Activated T-helper 1 cell treated with Interleukin-2 at 50 U/mL for 16 hours (primary cell): ENCODE measurements around the gene MAP1B.

Experiments
- DNase-seq: peaks from one replicate; pipeline ENCODE4 v3.0.0-alpha.2; 2020; ENCODE audit warnings: low read depth

Gene MAP1B

DNA sequence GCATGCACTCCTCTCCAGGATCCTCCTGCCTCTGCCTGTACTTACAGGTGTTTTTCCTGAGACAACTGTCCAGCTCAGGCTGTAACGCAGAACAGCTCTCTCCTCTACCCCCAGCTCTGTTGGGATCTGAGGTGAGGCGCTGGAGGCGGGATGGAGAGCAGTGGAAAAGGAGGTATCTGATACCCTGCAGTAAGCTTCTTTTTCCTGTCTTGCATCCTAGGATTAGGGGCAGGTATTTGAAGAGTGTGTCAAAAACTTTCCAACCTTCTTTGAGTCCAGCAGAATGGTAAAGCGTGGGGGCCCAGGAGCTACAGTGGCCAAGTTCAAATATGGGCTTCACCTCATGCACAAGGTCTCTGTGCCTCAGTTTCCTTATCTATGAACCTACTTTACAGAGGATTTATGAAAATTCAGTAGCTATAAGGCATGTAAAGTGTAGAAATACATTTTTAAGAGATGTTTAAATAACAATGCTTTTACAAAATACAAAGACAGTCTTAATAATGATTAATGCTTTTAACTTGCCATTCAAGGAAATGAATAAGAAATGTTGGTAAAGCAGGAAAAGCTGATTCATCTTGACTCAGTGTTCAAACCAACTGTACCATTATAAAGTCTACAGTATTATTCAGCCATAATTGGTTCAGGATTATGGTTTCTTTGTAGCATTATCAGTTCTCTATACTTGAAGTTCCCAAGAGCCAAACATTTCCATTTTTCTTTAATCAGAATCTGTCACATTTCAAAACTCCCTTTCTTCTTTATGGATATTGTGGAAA, 26.1 kb downstream of the MAP1B start:
- DNase-seq, result no peak

DNA sequence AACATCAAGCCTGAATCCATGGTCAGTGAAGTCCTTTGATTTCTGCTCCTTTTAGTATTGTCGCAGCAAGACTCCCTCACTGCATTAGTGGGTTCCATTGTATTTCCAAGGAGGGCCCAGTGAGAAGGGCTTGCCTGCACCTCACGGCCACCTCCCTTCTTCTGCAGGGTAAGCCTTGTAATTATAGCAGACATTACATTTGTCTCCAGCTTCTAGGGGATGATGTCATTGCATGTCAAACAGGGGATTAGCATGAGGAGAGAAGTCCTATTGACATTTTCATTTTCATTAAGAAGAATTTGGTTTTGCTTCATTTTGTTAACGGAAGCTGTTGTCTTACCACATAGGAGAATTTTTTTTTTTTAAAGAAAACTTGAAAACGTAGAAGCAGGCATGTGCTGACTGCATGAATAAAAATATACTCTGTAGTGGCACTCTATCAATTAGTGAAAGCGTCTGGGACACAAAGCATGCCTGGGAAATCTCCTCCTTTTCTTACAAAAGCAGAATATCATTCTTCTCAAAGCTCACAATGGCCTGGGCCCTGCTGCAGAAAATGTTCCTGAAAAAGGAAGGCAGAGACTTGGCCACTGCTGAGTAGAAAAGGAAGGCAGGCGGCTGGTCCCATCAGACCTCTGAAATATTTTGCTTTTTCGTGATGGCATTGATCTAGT, 27.1 kb downstream of the MAP1B start:
- no peak for DNase-seq

DNA sequence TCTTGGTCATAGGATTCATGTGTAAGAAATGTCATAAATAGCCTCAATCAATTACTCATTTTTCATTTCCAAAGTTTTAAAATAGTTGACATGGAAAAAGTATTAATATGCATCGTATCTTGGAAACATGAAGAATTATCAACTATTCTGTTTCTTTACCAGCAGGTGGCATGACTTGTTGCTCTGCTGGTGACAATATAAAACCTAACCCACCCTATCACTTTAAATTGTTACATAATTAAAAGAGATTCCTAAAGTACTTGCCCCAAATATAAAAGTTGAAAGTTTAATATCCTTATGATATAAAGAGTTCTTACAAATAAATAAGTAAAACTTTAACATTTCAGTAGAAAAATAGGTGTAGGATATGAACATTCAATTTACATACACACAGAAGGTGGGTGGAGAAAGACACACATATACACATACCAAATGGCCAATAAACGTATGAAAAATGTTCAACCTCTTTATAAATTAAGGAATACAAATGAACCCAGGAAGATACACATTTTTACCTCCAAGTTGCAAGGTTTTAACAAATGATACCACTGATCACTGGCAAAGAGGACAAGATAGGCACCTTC, 30.6 kb downstream of the MAP1B start:
- no peak for DNase-seq

DNA sequence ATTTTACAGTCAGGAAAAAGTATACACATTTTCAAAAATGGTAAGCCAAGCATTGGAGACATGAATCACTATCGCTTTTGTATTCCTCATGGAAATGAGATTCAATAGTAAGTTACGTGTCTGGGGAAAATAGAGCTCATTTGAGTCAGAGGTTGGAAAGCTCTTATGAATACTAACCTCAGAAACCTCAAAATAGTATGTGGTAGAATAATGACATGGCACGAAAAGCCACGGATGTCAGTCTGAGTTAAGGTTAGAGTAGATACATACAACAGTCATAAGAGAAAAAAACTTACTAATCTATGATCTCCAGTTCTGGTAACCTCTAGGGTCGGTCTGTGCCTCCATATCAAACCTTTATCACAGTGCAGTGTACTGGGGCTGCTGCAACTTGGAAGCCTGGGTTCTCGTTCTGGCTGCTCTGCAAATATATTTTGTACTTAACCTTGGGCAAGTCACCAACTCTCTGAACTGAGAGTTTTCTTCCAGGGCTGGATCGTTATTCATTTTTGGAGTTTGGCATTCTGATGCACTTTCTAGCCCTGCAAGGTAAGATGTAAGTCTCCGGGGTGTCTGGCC, 31.8 kb downstream of the MAP1B start:
- DNase-seq, result no peak

DNA sequence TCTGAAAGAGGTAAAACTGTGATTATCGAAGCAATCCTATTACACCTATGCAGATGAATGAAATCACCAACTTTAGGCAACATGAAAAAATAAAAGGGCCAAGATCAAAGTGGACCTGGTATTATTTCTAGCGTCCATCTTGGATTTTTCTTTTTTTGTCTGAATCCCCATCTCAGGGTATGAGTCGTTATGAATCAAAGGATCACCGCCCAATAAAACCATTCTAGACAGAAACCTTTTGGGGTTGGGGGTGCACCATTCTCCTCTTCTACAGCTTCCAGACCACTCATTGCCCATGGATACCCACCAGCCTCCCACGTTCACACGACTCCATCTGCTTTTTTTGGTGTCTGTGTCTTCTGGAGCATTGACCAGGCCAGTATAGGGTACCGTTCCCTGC, 33.4 kb downstream of the MAP1B start:
- DNase-seq, result no peak

DNA sequence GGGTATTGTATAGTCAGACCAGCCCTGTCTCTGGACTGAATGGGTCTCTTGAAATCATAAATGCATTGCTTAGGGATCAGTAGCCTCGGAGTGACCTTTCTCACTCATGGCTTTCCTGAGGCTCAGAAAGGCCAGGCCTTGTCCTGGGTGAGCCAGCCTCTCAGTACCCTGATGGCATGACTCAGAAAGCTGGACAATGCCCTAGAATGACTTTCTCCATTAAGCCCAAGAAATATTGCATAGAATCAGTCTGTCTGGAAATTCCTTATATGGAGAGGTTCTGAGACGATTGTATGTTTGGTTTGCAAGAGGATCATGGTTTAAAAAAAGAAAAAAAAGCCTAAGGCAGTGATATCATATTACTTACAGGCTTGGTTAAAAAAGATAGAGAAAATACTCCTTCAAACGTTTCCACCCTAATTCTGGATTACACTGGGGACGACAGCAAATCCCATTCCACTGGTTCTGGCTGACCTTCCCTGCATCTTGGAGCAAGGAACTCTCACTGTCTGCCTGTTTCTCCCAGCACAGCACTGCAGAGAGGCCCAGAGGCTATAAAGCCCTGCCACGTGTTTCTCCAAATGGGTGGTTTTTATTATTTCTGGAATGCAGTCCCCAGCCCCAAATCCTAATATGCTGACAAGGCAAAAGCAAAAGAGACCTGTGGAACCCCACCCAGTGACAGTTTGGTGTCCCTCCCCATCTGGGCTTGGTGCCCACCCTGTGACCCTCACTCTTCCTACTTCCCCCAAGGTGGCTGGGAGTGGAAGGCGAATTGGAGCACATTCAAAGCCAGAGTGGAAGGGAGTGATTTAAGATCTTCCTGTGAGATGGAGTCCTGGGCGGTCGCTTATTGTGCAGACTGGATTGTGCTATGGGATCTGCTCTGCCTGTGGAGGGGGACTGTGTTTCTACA, 34.4 kb downstream of the MAP1B start:
- no peak for DNase-seq

DNA sequence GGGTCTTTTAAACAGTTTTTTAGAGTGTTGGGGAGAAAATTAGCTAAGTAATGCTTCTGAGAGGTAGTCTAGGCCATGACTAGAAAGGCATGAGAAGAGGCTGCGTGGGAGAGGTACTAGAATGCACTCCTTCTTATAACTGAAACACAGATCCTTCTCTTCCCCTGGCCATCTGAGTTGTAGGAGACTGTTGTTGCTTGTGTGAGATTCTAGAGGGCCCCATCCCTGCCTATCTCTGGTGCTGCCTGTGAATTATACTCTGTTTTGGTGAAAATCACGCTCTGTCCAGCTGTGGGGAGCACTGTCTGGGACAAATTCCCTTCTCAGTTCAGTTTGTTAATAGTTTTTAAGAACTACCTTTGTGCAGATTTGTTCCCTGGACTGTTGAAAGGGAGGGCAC, 37.5 kb downstream of the MAP1B start:
- no peak for DNase-seq

DNA sequence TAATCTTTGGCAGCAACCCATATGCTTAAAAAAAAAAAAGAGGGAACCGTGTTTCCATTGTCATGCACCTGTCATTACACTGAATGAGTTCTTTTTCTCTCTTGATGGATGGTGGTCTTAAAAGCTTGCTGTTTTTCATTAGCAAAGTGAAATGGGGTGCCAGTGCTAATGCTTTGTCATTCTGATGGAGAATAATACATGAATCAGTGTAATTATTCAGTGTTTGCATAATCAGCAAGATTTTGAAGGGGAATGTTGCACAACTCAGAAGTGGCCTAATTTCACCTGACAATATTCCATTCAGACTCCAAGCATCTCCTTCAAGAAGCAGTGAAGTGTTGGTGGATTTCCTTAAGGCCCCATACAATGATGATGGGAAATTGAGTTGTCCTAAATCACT, 38.1 kb downstream of the MAP1B start:
- no peak for DNase-seq

DNA sequence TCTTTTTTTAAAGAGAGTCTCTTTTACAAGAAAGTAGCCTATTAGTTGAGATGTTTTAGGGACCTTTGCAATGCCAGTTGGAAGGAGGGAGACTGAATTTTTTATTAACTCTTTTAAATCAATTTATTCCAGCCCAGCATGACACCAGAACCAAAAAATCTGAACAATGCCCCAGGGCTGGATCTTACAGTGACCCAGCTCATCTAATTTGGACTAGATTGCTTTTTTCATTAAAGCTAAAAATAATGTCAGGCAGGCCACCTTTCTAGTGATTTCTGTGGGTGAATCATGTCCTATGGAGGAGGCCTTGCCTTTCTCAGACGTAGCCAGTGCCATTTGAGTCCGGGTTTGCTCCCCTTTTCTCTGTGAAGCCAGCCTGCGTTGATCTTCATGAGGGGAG, 38.8 kb downstream of the MAP1B start:
- DNase-seq, result no peak

DNA sequence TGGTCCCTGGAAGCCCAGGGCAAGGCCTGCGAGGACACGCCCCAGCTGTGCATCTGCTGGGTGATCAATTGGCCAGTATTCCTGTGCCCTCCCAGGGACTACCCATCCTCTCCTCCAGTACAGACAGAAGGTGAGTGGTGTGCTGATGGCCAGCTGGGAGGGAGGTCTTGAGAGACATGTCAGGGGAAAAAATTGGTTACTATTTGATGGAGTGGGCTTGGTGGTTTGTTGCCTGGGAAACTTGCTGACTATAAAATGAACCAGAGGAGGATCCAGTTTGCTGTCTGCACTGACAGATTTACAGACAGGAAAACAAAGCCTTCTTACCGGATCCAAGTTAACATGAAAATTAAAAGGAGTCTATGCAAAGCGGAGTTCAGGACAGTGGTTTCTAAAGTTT, 40.3 kb downstream of the MAP1B start:
- DNase-seq, result no peak

DNA sequence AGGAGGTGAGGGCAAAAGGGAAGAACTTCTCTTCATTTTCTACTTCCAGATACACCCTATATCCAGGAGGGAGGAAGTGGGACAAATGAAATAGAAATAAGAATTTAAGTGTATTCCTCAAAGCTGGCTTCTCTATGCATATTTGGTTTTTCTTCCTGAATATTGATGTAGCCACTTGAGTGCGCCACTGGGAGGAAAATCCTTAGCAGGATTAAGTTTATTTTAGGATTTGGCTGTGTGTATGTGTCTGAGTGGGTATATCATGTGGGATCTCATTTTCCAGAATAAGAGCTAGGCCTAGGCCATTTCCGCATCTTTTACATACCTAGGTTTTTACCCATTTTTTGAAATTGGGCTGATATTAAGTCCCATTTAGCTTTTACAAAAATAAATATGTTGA, 42.5 kb downstream of the MAP1B start:
- DNase-seq, result no peak

DNA sequence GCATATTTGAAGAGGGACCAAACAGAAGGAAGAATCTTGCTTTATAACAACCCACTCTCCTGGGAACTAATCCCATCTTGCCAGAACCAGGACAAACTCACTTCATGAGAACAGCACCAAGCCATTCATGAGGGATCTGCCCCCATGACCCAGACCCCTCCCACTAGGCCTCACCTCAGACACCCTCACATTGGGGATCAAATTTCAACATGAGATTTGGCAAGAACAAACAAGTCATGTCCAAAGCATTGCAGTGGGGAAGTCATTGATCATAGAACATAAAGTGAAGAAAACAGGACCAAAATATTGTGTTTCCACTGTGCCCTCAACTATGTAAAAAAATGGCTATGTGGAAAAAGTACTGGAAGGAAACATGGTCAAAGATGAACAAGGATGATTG, 43.9 kb downstream of the MAP1B start:
- no peak for DNase-seq

DNA sequence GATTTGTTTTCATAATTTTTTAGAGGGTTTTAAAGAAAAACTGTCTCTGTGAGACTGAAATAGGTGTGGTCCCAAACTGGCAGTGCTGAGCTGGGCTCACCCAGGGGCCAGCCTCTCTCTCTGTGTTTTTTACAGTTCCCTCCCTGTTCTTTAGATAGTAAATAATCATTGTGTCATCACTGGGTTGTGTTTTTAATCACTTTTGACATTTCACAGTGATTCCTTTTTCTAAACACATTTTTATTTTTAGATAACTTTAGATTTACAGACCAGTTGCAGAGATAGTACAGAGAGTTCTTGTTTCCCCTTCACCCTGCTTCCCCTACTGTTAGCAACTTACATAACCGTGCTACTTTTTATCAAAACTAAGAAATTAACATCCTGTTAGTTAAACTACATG, 44.4 kb downstream of the MAP1B start:
- no peak for DNase-seq

DNA sequence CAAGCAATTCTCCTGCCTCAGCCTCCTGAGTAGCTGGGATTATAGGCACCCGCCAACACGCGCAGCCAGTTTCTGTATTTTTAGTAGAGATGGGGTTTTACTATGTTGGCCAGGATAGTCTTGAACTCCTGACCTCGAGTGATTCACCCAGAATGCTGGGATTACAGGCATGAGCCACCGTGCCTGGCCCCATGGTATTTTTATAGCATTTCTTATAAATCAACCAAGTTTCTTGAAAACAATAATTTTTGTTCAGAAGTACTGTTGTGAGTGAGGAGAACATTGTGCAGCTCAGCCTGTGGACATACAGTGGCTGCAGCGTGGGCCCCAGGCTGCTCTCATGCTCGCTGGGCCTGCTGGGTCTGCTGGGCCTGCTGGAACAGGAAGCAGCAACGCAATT, 45.3 kb downstream of the MAP1B start:
- no peak for DNase-seq

DNA sequence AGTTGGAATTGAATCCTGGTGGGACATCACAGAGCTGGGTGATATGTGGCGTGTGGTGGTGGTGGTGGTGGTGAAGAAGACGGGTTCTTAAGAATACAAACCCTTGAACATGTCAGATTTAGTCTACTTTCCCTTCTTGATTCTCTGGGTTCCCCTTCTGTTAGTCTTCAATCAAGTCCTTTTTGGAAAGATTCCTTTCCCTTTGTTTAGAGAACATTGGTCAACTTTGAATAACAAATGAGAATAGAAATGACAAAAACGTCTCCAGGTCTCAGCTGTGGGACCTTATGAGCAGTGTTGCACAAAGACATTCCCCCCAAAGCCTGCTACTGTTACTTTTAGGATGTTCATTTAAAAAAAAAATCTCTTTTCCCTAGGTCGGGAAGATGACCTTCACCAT, 46.3 kb downstream of the MAP1B start:
- DNase-seq, result no peak

DNA sequence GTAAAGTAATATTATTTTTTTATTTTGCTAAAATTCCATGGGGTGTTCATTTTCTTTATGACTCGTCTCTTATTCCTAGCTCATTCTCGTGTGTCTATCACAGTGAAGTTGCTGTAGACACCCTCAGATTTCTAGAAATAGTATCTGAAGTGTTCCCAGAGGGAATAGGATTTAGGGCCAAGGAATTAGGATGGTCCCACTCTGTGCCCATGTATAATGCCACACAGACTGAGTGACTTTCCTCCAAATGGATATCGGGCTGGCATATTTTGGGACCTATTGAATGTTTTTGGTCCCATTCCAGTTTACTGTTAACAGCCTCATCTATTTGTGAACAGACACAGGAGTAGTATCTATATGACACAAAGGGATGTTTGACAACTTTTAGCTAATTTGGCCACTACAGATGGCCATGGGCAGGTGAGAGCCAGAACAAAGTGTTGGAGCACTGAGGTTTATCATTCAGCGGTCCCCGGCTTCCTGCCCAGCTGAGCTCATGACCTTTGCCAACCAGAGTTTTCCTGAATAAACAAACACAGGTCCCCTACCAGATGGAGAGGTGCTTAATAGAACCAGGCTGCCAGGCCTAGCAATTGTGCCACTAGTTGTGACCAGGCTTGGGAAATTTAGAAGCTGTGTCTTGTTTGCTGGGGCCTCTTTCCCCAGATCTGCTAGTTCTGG, 46.9 kb downstream of the MAP1B start:
- DNase-seq, result no peak

DNA sequence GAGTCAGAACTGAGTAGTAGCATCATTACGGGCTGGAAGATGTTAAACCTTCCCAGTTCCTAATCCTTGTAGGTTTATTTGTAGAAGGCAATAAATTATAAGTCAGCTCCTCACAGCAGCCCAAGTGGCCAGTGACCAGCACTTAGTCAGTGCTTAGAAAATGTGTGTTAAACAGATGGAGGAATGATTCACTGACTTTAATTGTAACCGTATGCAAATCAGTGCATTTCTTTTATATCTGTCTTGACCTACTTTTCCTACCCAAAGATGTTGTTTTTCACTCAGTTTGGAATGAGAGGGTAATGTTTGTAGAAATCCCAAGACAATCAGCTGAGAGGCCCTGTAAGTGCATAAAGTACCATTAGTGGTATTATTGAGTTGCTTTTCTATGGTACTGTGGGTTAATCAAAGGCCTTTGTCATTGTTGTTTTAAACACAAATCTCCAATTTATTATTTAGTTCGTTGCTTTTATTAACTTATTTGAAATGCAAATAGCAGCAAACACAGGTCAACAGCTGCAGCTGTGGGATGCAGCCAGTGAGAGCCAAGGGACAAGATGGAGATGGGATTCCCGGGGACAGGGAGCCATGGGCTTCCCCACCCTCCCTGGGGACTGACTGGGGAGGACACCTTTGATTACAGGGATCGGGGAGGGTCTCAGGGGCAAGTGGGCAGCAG, 49.8 kb downstream of the MAP1B start:
- DNase-seq, result no peak

DNA sequence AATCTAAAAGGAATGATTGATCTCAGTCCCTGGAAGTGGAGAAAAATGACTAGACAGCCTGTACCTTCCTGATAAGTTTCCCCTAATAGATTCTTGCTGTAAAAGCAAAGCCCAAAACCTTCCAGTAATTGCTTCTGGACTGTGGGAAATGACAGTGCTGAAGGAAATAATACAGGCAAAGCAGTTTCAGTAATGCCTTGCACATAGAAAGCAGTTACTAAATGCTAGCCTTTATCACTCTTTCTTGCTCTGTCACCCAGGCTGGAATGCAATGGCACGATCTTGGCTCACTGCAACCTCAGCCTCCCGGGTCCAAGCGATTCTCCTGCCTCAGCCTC, 50.3 kb downstream of the MAP1B start:
- DNase-seq, result no peak

DNA sequence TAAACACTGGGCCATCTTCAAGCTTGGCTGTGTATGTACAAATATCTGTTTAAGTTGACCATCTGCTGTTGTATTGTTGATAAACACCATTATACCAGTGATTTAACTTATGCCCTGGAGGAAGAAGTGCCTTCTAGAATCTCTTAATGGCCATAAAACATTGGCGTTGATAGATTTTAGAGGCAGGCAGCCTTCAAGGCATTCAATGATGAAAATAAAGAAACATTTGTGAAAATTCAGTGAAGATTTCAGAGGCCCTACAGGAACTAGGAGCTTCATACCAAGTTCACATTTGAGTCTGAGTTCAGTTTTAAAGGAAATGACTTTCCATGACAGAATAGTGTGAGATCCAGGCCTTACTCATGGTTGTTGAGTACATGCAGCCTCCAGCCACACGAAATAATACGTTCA, 52.2 kb downstream of the MAP1B start:
- DNase-seq, result no peak

DNA sequence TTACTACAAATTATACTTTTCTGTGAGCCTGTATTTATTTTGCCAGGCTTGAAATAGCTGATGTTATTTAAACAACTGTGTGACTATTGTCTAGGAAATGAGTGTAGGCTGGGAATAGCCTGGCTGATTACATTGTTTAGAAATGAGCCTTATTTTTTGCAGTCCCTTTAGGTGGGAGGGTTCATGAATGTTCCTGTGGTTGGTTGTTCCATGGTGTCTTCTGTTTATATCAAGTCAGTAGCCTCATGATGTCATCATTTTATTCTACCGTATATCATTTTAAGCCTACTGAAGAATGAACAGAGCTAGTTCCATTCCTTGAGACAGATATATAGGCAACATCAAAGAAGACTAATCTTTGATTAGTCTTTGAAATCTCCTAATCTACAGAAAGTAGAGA, 53.1 kb downstream of the MAP1B start:
- DNase-seq, result no peak

DNA sequence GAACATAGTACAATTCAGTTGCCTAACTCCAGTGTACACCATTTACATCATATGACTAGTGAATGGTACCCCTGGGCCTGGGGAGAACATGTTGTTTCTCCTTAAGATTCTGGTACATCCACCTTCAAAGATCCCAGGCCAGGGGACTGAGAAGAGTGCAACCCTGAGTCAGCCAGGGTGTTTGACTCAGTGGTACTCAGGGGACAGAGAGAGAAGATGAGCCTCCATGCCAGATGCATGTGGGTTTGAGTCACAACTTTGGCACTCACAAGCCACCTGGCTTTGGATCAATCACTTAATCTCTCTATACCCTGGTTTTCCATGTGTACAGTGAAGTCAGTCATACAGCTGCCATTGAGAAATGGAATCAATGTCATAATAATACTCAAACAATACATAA, 53.7 kb downstream of the MAP1B start:
- DNase-seq, result no peak
